B cell (primary cell): ENCODE measurements around the gene PARD3B. TPM values are rescaled to one million over a fixed set of nuclear protein-coding genes. Genes with fewer than 3 reads are reported as not detected.

ENCODE experiments used
- ATAC-seq: fragments of 200-7000 bp; cut with Tn5 transposase; one replicate; pipeline ENCODE4 v1.10.0; 2021; ENCODE audit warnings: low read depth, mild to moderate bottlenecking, moderate number of reproducible peaks, moderate library complexity
- CTCF ChIA-PET: fragments of 350-600 bp; sonication (Branson Sonifier 250); formaldehyde crosslinking; loops from one replicate; lab custom pipeline; 2021; ENCODE audit warnings: antibody characterized with exemption, inconsistent platforms; lab: Charles Lee
- POLR2A ChIA-PET: fragments of 350-600 bp; sonication (Branson Sonifier 250); formaldehyde crosslinking; loops from one replicate; lab custom pipeline; 2021; ENCODE audit warnings: antibody characterized with exemption; lab: Charles Lee
- DNase-seq: peaks from one replicate; pipeline ENCODE4 v3.0.0; 2013
- H2AFZ ChIP-seq: 2 replicates; pipeline ENCODE4 v1.6.1; 2012; ENCODE audit warnings: mild to moderate bottlenecking, low read depth, low read length; ENCODE audit not compliant: insufficient read depth, poor library complexity, severe bottlenecking
- H3K27ac ChIP-seq, 2 donors: 1 replicate in 1 of 2; 2 replicates in 1 of 2; pipeline ENCODE4 v1.5.1; 2012 to 2013; ENCODE audit warnings: low read length in 2 of 2, mild to moderate bottlenecking in 2 of 2, moderate library complexity in 1 of 2
- H3K27me3 ChIP-seq, 4 experiments: fragments of 200-600 bp in 1 of 4; sonication (generic) in 1 of 4; replicated peaks in 1 of 4; 1 replicate in 2 of 4; 2 replicates in 2 of 4; pipeline versions ENCODE4 v1.6.1 to v1.7.0; 2013 to 2016; ENCODE audit warnings: low read length in 3 of 4, mild to moderate bottlenecking in 2 of 4, mixed read lengths in 1 of 4, moderate library complexity in 1 of 4; ENCODE audit not compliant: insufficient read depth in 4 of 4, control insufficient read depth in 3 of 4; ENCODE audit errors: control extremely low read depth in 1 of 4
- H3K36me3 ChIP-seq, 2 experiments: replicated peaks in 1 of 2; 1 replicate in 1 of 2; 2 replicates in 1 of 2; pipeline versions ENCODE4 v1.6.1 to v1.7.1; 2013; ENCODE audit warnings: low read length in 1 of 2; ENCODE audit not compliant: insufficient read depth in 2 of 2, control insufficient read depth in 1 of 2; ENCODE audit errors: control extremely low read depth in 1 of 2, extremely low read depth in 1 of 2
- H3K4me1 ChIP-seq, 2 donors: fragments of 200-600 bp in 1 of 2; sonication (generic) in 1 of 2; 1 replicate in 1 of 2; 2 replicates in 1 of 2; pipeline versions ENCODE4 v1.5.1 to v1.6.1; 2013 to 2017; ENCODE audit warnings: low read length in 2 of 2; ENCODE audit not compliant: control insufficient read depth in 2 of 2, insufficient read depth in 2 of 2
- H3K4me2 ChIP-seq: replicated peaks from 2 replicates; pipeline ENCODE3; 2012; ENCODE audit warnings: mild to moderate bottlenecking, low read depth, low read length; ENCODE audit not compliant: poor library complexity, severe bottlenecking
- H3K4me3 ChIP-seq, 5 experiments: fragments of 200-600 bp in 1 of 5; sonication (generic) in 1 of 5; 1 replicate in 3 of 5; 2 replicates in 2 of 5; pipeline versions ENCODE4 v1.5.1 to v1.7.0; 2011 to 2016; ENCODE audit warnings: low read length in 4 of 5, mild to moderate bottlenecking in 4 of 5, low read depth in 2 of 5, control low read depth in 1 of 5, moderate library complexity in 1 of 5; ENCODE audit not compliant: insufficient read depth in 1 of 5; ENCODE audit errors: control extremely low read depth in 1 of 5, extremely low read depth in 1 of 5
- H3K79me2 ChIP-seq: fragments of 200-600 bp; sonication (generic); one replicate; pipeline ENCODE4 v1.6.0; 2016; ENCODE audit warnings: low read length; ENCODE audit not compliant: control insufficient read depth, insufficient read depth
- H3K9ac ChIP-seq: fragments of 200-600 bp; sonication (generic); 2 replicates; pipeline ENCODE4 v1.6.1; 2017; ENCODE audit warnings: mild to moderate bottlenecking, low read length, moderate library complexity
- H3K9me3 ChIP-seq, 3 donors: one replicate each; pipeline versions ENCODE4 v1.6.1 to v1.7.1; 2013; ENCODE audit warnings: low read length in 2 of 3; ENCODE audit not compliant: control insufficient read depth in 2 of 3, insufficient read depth in 1 of 3; ENCODE audit errors: control extremely low read depth in 1 of 3
- H4K20me1 ChIP-seq: 2 replicates; pipeline ENCODE4 v1.6.0; 2012; ENCODE audit warnings: mild to moderate bottlenecking, low read length; ENCODE audit not compliant: insufficient read depth, control insufficient read depth, poor library complexity, severe bottlenecking
- H3K27ac Mint-ChIP-seq: one replicate; pipeline ENCODE4 v1.8.0; 2021; ENCODE audit warnings: mixed read lengths
- H3K27me3 Mint-ChIP-seq: one replicate; pipeline ENCODE4 v1.8.0; 2021; ENCODE audit warnings: mixed read lengths
- H3K4me1 Mint-ChIP-seq: one replicate; pipeline ENCODE4 v1.8.0; 2021; ENCODE audit warnings: mixed read lengths
- H3K4me3 Mint-ChIP-seq: one replicate; pipeline ENCODE4 v1.8.0; 2021; ENCODE audit warnings: mixed read lengths
- H3K9me3 Mint-ChIP-seq: one replicate; pipeline ENCODE4 v1.8.0; 2022; ENCODE audit warnings: mixed read lengths; ENCODE audit not compliant: insufficient read depth
- EZH2 ChIP-seq: IDR thresholded peaks from 2 replicates; pipeline ENCODE4 v1.6.1; 2012; ENCODE audit warnings: borderline replicate concordance, low read depth, mild to moderate bottlenecking, moderate library complexity, low read length; ENCODE audit not compliant: insufficient read depth, poor library complexity, severe bottlenecking
- WGBS: methylation state at CpG from one replicate; pipeline ENCODE4 v1.1.5; 2013; ENCODE audit warnings: missing lambda C conversion rate; ENCODE audit not compliant: insufficient coverage; 5-methylcytosine and 5-hydroxymethylcytosine counted together
- intact Hi-C: fragments of 100-400 bp; cut with micrococcal nuclease; formaldehyde crosslinking; loops from one replicate; pipeline ENCODE4 v1.10.0; 2022
- polyA plus RNA-seq: library from polyadenylated mRNA; depleted of rRNA; stranded (reverse); fragments of >200 nt; gene quantifications from 2 replicates; pipeline ENCODE4 v1.2.3, GENCODE V29; 2012
- total RNA-seq, 2 donors: library from RNA; stranded (reverse); fragments of 120-200 nt in 1 of 2; gene quantifications; 1 replicate in 1 of 2; 2 replicates in 1 of 2; pipeline versions ENCODE4 v1.2.3 to v1.2.4, GENCODE V29; 2013 to 2022
- TF ChIP-seq, protein P1 (sequence below): fragments of 200-600 bp; IDR thresholded peaks from one replicate; pipeline ENCODE4 v1.8.0; 2022; ENCODE audit warnings: antibody characterized with exemption, mild to moderate bottlenecking

The PARD3B gene
- total and polyA plus RNA-seq, 2 donors (not counting 1 experiment from before 2014, with no cell fraction given): not detected

DNA sequence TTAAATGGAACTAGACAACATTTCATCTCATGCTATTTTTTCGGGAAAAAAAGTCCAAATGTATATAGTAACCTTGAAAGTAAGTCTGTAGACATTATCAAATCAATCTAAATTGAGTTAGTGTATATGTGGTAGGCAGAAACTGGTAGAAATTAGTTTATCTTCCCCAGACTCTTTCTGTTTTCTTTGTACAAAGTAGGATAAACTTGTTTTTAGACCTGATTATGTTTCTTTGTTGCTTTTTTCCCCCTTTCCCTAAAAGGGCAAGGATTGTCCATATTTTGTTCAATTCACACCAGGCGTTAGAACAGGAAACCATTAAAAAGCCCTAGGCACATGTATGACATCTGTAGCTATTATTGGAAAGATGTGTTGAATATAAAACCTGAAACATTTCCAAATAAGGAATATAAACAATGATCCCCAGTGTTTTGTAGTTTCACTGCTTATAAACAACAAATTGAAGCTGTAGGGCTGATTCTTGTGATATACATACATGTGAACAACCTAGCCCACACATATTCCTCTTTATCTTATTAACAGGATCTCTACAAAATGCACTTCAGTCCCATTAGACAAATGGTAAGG, 528.3 kb downstream of the PARD3B start:
- no peak overlapping the region for H3K27ac Mint-ChIP-seq
- Histone ChIP-seq H2AFZ (no peak overlapping the region), H3K9ac (no peak overlapping the region), H3K27ac (no peak overlapping the region), H3K4me2 (no peak overlapping the region), H3K4me3 (no peak overlapping the region), H3K27me3 (no peaks in the 10 kb centered on the region), H4K20me1 (no peaks in the 10 kb centered on the region), H3K4me1 (no peaks in the 10 kb centered on the region), H3K9me3 (no peaks in the 10 kb centered on the region), H3K36me3 (no peaks in the 10 kb centered on the region), H3K79me2 (no peaks in the 10 kb centered on the region)
- no peaks in the 10 kb centered on the region for H3K4me1 Mint-ChIP-seq
- no peaks in the 10 kb centered on the region for H3K27me3 Mint-ChIP-seq
- DNase-seq (no peak), ATAC-seq (no peak)
- WGBS: no CpG with 5 or more reads among the region's 2 CpGs
- POLR2A ChIA-PET: no interaction called here
- CTCF ChIA-PET: no interaction called here
- intact Hi-C loops: no loop called here
- H3K9me3 Mint-ChIP-seq: no peaks in the 10 kb centered on the region
- TF ChIP-seq, protein P1, sequence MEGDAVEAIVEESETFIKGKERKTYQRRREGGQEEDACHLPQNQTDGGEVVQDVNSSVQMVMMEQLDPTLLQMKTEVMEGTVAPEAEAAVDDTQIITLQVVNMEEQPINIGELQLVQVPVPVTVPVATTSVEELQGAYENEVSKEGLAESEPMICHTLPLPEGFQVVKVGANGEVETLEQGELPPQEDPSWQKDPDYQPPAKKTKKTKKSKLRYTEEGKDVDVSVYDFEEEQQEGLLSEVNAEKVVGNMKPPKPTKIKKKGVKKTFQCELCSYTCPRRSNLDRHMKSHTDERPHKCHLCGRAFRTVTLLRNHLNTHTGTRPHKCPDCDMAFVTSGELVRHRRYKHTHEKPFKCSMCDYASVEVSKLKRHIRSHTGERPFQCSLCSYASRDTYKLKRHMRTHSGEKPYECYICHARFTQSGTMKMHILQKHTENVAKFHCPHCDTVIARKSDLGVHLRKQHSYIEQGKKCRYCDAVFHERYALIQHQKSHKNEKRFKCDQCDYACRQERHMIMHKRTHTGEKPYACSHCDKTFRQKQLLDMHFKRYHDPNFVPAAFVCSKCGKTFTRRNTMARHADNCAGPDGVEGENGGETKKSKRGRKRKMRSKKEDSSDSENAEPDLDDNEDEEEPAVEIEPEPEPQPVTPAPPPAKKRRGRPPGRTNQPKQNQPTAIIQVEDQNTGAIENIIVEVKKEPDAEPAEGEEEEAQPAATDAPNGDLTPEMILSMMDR: no peak
- H3K4me3 Mint-ChIP-seq: no peak overlapping the region

DNA sequence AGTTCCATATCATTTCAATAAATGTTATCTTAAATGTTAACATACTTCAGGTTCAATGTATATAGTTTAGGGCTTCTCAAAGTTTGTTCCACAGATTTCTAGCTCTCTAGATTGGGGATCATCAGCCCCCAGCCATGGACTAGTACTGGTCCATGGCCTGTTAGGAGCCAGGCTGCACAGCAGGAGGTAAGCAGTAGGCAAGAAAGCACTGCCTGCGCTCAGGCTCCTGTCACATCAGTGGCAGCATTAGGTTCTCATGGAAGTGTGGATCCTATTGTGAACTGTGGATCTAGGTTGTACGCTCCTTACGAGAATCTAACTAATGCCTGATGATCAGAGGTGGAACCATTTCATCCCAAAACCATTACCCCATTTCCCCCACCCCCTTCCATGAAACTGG, 531.1 kb downstream of the PARD3B start:
- Mint-ChIP-seq H3K4me1 (no peaks in the 10 kb centered on the region), H3K27ac (no peak overlapping the region), H3K27me3 (no peaks in the 10 kb centered on the region), H3K9me3 (no peaks in the 10 kb centered on the region), H3K4me3 (no peak overlapping the region)
- ChIA-PET CTCF (no interaction called here), POLR2A (no interaction called here)
- DNase-seq (no peak), ATAC-seq (no peak)
- Histone ChIP-seq H3K9ac (no peak overlapping the region), H3K4me2 (no peak overlapping the region), H2AFZ (no peak overlapping the region), H3K9me3 (no peaks in the 10 kb centered on the region), H3K36me3 (no peaks in the 10 kb centered on the region), H3K27me3 (no peaks in the 10 kb centered on the region), H3K27ac (no peak overlapping the region), H3K4me1 (no peaks in the 10 kb centered on the region), H3K79me2 (no peaks in the 10 kb centered on the region), H3K4me3 (no peak overlapping the region), H4K20me1 (no peaks in the 10 kb centered on the region)
- WGBS: no CpG with 5 or more reads among the region's 3 CpGs
- intact Hi-C loops: no loop called here
- TF ChIP-seq EZH2: no peak
- TF ChIP-seq, protein P1: no peak
